ENCODE measurements around the gene METTL8. TPM values are rescaled to one million over a fixed set of nuclear protein-coding genes. Genes with fewer than 3 reads are reported as not detected.

Gene METTL8
- total RNA-seq, 2 experiments from 2014 or later: 13.6 to 20.0 TPM

DNA sequence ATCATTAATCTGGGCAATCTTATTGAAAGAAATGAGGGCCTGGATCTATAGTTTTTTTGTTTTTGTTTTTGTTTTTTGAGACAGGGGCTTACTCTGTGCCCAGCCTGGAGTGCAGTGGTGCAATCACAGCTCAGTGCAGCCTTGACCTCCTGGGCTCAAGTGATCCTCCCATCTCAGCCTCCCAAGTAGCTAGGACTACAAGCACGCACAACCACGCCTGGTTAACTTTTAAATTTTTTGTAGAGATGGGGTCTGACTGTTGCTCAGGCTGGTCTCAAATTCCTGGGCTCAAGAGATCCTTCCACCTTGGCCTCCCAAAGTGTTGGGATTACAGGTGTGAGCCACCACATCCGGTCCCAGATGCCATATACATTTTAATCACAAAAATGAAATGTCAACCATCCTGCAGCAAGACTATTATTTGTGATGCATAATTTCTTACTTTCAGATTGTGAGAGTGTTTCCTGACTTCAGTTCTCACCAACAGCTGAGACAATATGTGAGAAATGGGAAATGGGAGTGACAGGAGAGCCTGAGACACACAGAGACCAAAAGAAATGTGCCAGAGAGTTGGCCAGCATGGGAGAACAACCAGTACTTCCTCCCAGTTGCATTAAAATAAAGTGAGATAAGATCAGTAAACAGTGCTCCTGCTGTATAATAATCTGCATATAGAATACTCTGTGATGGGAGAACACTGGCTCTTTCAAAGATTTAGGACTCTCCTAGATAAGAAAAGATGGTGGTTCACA lies 87.6 kb downstream of the METTL8 start:
- CTCF ChIA-PET: interaction anchor here (0.9 kb wide), 1 partner anchor 71 kb away, joined by 3 read pairs; no protein-coding TSS in a partner anchor
- peaks cover 10% of the 10 kb centered on the region for H3K4me1 Mint-ChIP-seq

GRCh38 chr2:171344182-171344581 lies 89.6 kb downstream of the METTL8 start:
- Mint-ChIP-seq H3K4me3 (no peak overlapping the region), H3K4me1 (peaks cover 10% of the 10 kb centered on the region), H3K9me3 (no peaks in the 10 kb centered on the region), H3K27me3 (no peaks in the 10 kb centered on the region), H3K36me3 (ENCODE audit: low read depth) (no peaks in the 10 kb centered on the region), H3K27ac (no peak overlapping the region)
- no peak for DNase-seq
- ChIA-PET POLR2A (no interaction called here), CTCF (no interaction called here)

More for the DNA sequence above, 87.6 kb downstream of the METTL8 start:
- POLR2A ChIA-PET: interaction anchor here (1.2 kb wide), 1 partner anchor 16 kb away, joined by 3 read pairs; no protein-coding TSS in a partner anchor
- no peak for DNase-seq
- Mint-ChIP-seq H3K27ac (no peak overlapping the region), H3K9me3 (no peaks in the 10 kb centered on the region), H3K4me3 (no peak overlapping the region), H3K27me3 (no peaks in the 10 kb centered on the region), H3K36me3 (ENCODE audit: low read depth) (no peaks in the 10 kb centered on the region)

DNA sequence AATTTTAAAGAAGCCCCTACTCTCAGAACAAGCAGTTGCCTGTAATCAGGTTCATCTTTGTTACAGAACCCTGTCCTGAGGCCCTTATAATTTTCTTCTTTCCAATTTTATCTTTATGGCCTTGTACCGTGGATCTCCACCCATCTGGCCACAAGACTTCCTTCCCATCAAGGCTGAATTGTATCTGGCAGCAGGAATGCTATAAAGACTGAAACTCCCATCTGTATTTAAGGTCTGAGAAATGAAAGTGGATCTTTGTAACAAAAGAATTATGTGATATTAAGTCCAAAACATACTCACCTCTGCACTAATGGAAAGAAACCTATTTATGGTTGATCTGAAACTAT lies 91.8 kb downstream of the METTL8 start:
- CTCF ChIA-PET: no interaction called here
- H3K27me3 Mint-ChIP-seq: no peaks in the 10 kb centered on the region
- no peaks in the 10 kb centered on the region for H3K9me3 Mint-ChIP-seq
- H3K27ac Mint-ChIP-seq: no peak overlapping the region
- POLR2A ChIA-PET: no interaction called here
- peaks cover 8% of the 10 kb centered on the region for H3K4me1 Mint-ChIP-seq
- DNase-seq: no peak
- H3K4me3 Mint-ChIP-seq: no peak overlapping the region
- no peaks in the 10 kb centered on the region for H3K36me3 Mint-ChIP-seq (ENCODE audit: low read depth)

DNA sequence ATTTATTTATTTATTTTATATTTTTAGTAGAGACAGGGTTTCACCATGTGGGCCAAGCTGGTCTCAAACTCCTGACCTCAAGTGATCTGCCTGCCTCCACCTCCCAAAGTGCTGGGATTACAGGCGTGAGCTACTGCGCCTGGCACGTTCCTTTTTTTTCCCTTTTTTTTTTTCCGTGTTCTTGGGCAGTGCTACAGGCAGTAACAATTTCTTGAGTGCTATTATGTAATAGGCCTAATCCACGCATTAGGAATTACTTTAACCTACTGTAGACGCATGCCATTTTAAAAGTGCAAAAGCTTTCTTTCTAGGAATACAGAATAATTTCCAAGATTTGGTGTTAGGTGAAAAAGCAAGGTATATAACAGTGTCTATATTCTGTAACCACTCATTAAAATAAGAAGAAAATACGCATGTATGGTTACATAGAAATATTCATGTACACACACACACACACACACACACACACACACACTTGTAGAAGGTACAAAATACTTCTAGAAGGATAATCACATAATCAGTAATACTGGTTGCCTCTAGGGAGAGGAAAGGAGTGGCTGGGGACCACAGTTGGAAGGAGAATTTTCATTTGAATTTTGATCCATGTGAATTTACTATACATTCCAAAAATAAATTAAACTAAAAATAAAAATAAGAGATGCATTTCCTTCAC lies 92.3 kb downstream of the METTL8 start:
- H3K4me3 Mint-ChIP-seq: no peak overlapping the region
- no peaks in the 10 kb centered on the region for H3K36me3 Mint-ChIP-seq (ENCODE audit: low read depth)
- no peaks in the 10 kb centered on the region for H3K27me3 Mint-ChIP-seq
- no peak overlapping the region for H3K27ac Mint-ChIP-seq
- CTCF ChIA-PET: no interaction called here
- H3K9me3 Mint-ChIP-seq: no peaks in the 10 kb centered on the region
- peaks cover 6% of the 10 kb centered on the region for H3K4me1 Mint-ChIP-seq
- DNase-seq: no peak
- POLR2A ChIA-PET: no interaction called here

DNA sequence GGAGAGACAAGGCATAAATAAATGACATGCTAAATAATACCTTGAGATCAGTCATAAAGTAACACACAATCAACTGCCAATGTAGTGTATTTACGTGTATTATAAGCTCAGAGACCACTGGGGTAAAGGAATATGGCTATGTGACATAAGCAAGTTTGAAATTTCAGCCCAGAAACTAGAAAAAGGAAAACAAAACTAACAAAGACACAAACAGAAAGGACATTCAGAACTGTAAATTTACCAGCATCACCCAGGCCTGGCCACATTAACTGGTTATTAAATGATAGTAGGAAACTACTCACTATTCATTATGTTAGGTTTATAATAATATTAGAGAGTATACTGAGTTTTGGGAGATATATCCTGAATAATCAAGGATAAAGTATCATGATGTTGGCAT lies 98.8 kb downstream of the METTL8 start:
- Mint-ChIP-seq H3K36me3 (ENCODE audit: low read depth) (no peaks in the 10 kb centered on the region), H3K4me1 (peaks cover 4% of the 10 kb centered on the region), H3K4me3 (no peak overlapping the region), H3K27ac (no peak overlapping the region), H3K27me3 (no peaks in the 10 kb centered on the region), H3K9me3 (no peaks in the 10 kb centered on the region)
- no peak for DNase-seq
- POLR2A ChIA-PET: no interaction called here
- CTCF ChIA-PET: interaction anchor here (0.6 kb wide), 1 partner anchor 358 kb away, joined by 3 read pairs; no protein-coding TSS in a partner anchor

GRCh38 chr2:171334171-171334570 lies 99.6 kb downstream of the METTL8 start:
- Mint-ChIP-seq H3K27ac (no peak overlapping the region), H3K4me1 (peaks cover 4% of the 10 kb centered on the region), H3K36me3 (ENCODE audit: low read depth) (no peaks in the 10 kb centered on the region), H3K4me3 (no peak overlapping the region), H3K9me3 (no peaks in the 10 kb centered on the region), H3K27me3 (no peaks in the 10 kb centered on the region)
- ChIA-PET CTCF (interaction anchor here (0.7 kb wide), 1 partner anchor 60 kb away, joined by 3 read pairs; no protein-coding TSS in a partner anchor), POLR2A (interaction anchor here (1.3 kb wide), 1 partner anchor 14 kb away, joined by 5 read pairs; no protein-coding TSS in a partner anchor)
- no peak for DNase-seq

GRCh38 chr2:171330155-171330956 lies 103.4 kb downstream of the METTL8 start:
- DNase-seq: no peak
- H3K36me3 Mint-ChIP-seq (ENCODE audit: low read depth): peaks cover 4% of the 10 kb centered on the region
- CTCF ChIA-PET: interaction anchor here (0.5 kb wide), 1 partner anchor 358 kb away, joined by 3 read pairs; no protein-coding TSS in a partner anchor
- H3K4me3 Mint-ChIP-seq: no peak overlapping the region
- POLR2A ChIA-PET: interaction anchor here (1.0 to 1.1 kb wide), 2 partner anchors 10 to 15 kb away, joined by 3 read pairs; no protein-coding TSS in a partner anchor
- no peak overlapping the region for H3K27ac Mint-ChIP-seq
- peaks cover 24% of the 10 kb centered on the region for H3K4me1 Mint-ChIP-seq
- no peaks in the 10 kb centered on the region for H3K27me3 Mint-ChIP-seq
- H3K9me3 Mint-ChIP-seq: no peaks in the 10 kb centered on the region

- peak overlapping the region; percentile 17 for H3K27ac Mint-ChIP-seq
- no peaks in the 10 kb centered on the region for H3K27me3 Mint-ChIP-seq
- H3K9me3 Mint-ChIP-seq: no peaks in the 10 kb centered on the region
- no peak for DNase-seq
- POLR2A ChIA-PET: interaction anchor here (0.8 to 1.3 kb wide), 4 partner anchors 9 to 397 kb away, joined by 3 to 6 read pairs (median 6); no protein-coding TSS in a partner anchor
- no peak overlapping the region for H3K4me3 Mint-ChIP-seq
- CTCF ChIA-PET: interaction anchor here (0.6 to 1.7 kb wide), 5 partner anchors 10 to 240 kb away, joined by 3 to 6 read pairs (median 3); no protein-coding TSS in a partner anchor
- H3K4me1 Mint-ChIP-seq: peaks cover 32% of the 10 kb centered on the region
- peaks cover 15% of the 10 kb centered on the region for H3K36me3 Mint-ChIP-seq (ENCODE audit: low read depth)
Observed at GRCh38 chr2:171327043-171327496, 106.7 kb downstream of the METTL8 start.

GRCh38 chr2:171325886-171326585 lies 107.8 kb downstream of the METTL8 start:
- Mint-ChIP-seq H3K27me3 (no peaks in the 10 kb centered on the region), H3K4me3 (no peak overlapping the region), H3K36me3 (ENCODE audit: low read depth) (peaks cover 18% of the 10 kb centered on the region), H3K4me1 (peaks cover 34% of the 10 kb centered on the region), H3K9me3 (no peaks in the 10 kb centered on the region), H3K27ac (peak overlapping the region; percentile 19)
- DNase-seq: no peak
- CTCF ChIA-PET: interaction anchor here (0.9 to 1.7 kb wide), 6 partner anchors 9 to 398 kb away, joined by 3 to 6 read pairs (median 3); no protein-coding TSS in a partner anchor
- POLR2A ChIA-PET: interaction anchor here (0.7 to 1.2 kb wide), 5 partner anchors 8 to 166 kb away, joined by 3 to 6 read pairs (median 5); no protein-coding TSS in a partner anchor

DNA sequence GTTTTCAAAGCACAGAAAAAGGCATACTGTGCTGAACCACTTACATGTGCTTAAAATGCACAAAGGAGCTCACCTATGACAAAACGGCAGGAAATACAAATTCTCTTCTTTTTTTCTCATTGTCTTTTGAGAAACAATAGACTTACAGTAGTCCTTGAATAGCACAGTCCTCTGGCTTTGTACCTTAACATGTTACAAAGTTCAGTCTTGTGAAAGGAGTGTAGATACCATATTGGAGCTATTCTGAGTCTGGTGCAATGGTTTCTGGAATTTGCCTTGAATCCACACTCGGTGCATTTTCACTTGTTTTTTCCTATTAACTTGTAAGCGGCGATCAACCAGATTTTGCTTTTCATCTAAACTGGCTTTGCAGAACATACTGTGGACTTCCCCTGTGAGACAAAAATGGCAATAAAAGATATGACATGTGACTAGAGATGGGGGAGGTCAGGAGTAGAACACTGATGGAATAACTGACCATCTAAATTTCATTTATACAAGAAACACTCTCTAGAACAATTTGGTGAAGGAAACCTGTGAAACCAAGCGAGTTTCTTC lies 109.7 kb downstream of the METTL8 start:
- POLR2A ChIA-PET: interaction anchor here (0.7 kb wide), 1 partner anchor 76 kb away, joined by 4 read pairs; no protein-coding TSS in a partner anchor
- peaks cover 53% of the 10 kb centered on the region for H3K4me1 Mint-ChIP-seq
- CTCF ChIA-PET: interaction anchor here (1.1 kb wide), 1 partner anchor 165 kb away, joined by 3 read pairs; no protein-coding TSS in a partner anchor
- H3K27ac Mint-ChIP-seq: no peak overlapping the region
- H3K4me3 Mint-ChIP-seq: no peak overlapping the region
- H3K9me3 Mint-ChIP-seq: no peaks in the 10 kb centered on the region
- DNase-seq: no peak
- no peaks in the 10 kb centered on the region for H3K27me3 Mint-ChIP-seq
- H3K36me3 Mint-ChIP-seq (ENCODE audit: low read depth): peaks cover 22% of the 10 kb centered on the region

GRCh38 chr2:171322928-171323327 lies 110.9 kb downstream of the METTL8 start:
- peaks cover 18% of the 10 kb centered on the region for H3K36me3 Mint-ChIP-seq (ENCODE audit: low read depth)

More at GRCh38 chr2:171322928-171323327, 110.9 kb downstream of the METTL8 start:
- Mint-ChIP-seq H3K27ac (no peak overlapping the region), H3K4me1 (peaks cover 61% of the 10 kb centered on the region), H3K4me3 (no peak overlapping the region), H3K9me3 (no peaks in the 10 kb centered on the region), H3K27me3 (no peaks in the 10 kb centered on the region)
- no peak for DNase-seq
- POLR2A ChIA-PET: no interaction called here
- CTCF ChIA-PET: interaction anchor here (0.7 to 1.1 kb wide), 2 partner anchors 164 to 450 kb away, joined by 3 to 4 read pairs; no protein-coding TSS in a partner anchor
